Liver (tissue), 9 donors: Measurements from ENCODE around the gene SUCLG2. TPM values are rescaled to one million over a fixed set of nuclear protein-coding genes. Genes with fewer than 3 reads are reported as not detected.
A peak's percentile ranks its signal among the peaks of the same experiment; 100 is the strongest.

Source experiments
- DNase-seq: peaks from one replicate; pipeline ENCODE4 v3.0.0-alpha.2; 2017; ENCODE audit warnings: low spot score
- H3K27ac ChIP-seq, 2 donors: one replicate each; pipeline ENCODE4 v1.7.0; 2013; ENCODE audit warnings: inconsistent platforms in 2 of 2, low read length in 2 of 2, control low read depth in 1 of 2, low read depth in 1 of 2, mild to moderate bottlenecking in 1 of 2
- H3K27me3 ChIP-seq, 4 donors: one replicate each; pipeline versions ENCODE4 v1.6.1 to v1.7.0; 2013; ENCODE audit warnings: low read length in 3 of 4, inconsistent platforms in 1 of 4, mild to moderate bottlenecking in 1 of 4, moderate library complexity in 1 of 4; ENCODE audit not compliant: control insufficient read depth in 4 of 4, insufficient read depth in 4 of 4
- H3K36me3 ChIP-seq, 4 donors: one replicate each; pipeline versions ENCODE4 v1.6.1 to v1.7.0; 2013; ENCODE audit warnings: low read length in 3 of 4, mild to moderate bottlenecking in 3 of 4, low read depth in 1 of 4, moderate library complexity in 1 of 4; ENCODE audit not compliant: control insufficient read depth in 4 of 4, insufficient read depth in 3 of 4
- H3K4me1 ChIP-seq, 4 donors: one replicate each; pipeline versions ENCODE4 v1.6.1 to v1.7.0; 2013; ENCODE audit warnings: low read length in 3 of 4, mild to moderate bottlenecking in 3 of 4, moderate library complexity in 1 of 4; ENCODE audit not compliant: control insufficient read depth in 4 of 4, insufficient read depth in 4 of 4
- H3K4me3 ChIP-seq, 3 donors: one replicate each; pipeline versions ENCODE4 v1.6.1 to v1.7.0; 2013; ENCODE audit warnings: low read length in 3 of 3, control low read depth in 1 of 3, low read depth in 1 of 3, mild to moderate bottlenecking in 1 of 3
- H3K9ac ChIP-seq, 2 donors: one replicate each; pipeline ENCODE4 v1.7.0; 2013; ENCODE audit warnings: low read length in 2 of 2, mild to moderate bottlenecking in 2 of 2, moderate library complexity in 2 of 2, control low read depth in 1 of 2, low read depth in 1 of 2
- H3K9me3 ChIP-seq, 4 donors: one replicate each; pipeline versions ENCODE4 v1.6.1 to v1.7.0; 2013; ENCODE audit warnings: low read length in 3 of 4; ENCODE audit not compliant: control insufficient read depth in 4 of 4
- EGR1 ChIP-seq, 2 donors: IDR thresholded peaks; 2 replicates each; pipeline ENCODE4 v1.6.1; 2016 to 2018; ENCODE audit warnings: antibody characterized with exemption in 2 of 2, low read depth in 2 of 2
- FOXA1 ChIP-seq: IDR thresholded peaks from 2 replicates; pipeline ENCODE4 v1.6.1; 2016; ENCODE audit warnings: antibody characterized with exemption
- FOXA2 ChIP-seq: IDR thresholded peaks from 2 replicates; pipeline ENCODE4 v1.6.1; 2016; ENCODE audit warnings: antibody characterized with exemption
- GABPA ChIP-seq, 2 donors: IDR thresholded peaks in 1 of 2; conservative IDR thresholded peaks in 1 of 2; 2 replicates each; pipeline ENCODE4 v1.6.1; 2016; ENCODE audit warnings: antibody characterized with exemption in 2 of 2, mild to moderate bottlenecking in 1 of 2, moderate library complexity in 1 of 2
- HNF4A ChIP-seq, 2 donors: conservative IDR thresholded peaks; 2 replicates each; pipeline ENCODE4 v1.6.1; 2016; ENCODE audit warnings: antibody characterized with exemption in 2 of 2, mild to moderate bottlenecking in 2 of 2
- HNF4G ChIP-seq: IDR thresholded peaks from 2 replicates; pipeline ENCODE4 v1.6.1; 2016; ENCODE audit warnings: antibody characterized with exemption
- NR2F2 ChIP-seq: IDR thresholded peaks from 2 replicates; pipeline ENCODE4 v1.6.1; 2016; ENCODE audit warnings: antibody characterized with exemption
- RAD21 ChIP-seq, 2 donors: IDR thresholded peaks; 2 replicates each; pipeline ENCODE4 v1.6.1; 2016; ENCODE audit warnings: antibody characterized with exemption in 2 of 2, mild to moderate bottlenecking in 2 of 2
- RXRA ChIP-seq, 2 donors: IDR thresholded peaks; 2 replicates each; pipeline ENCODE4 v1.6.1; 2017 to 2018; ENCODE audit warnings: antibody characterized with exemption in 2 of 2, mild to moderate bottlenecking in 1 of 2
- SP1 ChIP-seq: IDR thresholded peaks from 2 replicates; pipeline ENCODE4 v1.6.1; 2018; ENCODE audit warnings: antibody characterized with exemption, mild to moderate bottlenecking
- TAF1 ChIP-seq: conservative IDR thresholded peaks from 2 replicates; pipeline ENCODE4 v1.6.1; 2016; ENCODE audit warnings: antibody characterized with exemption, mild to moderate bottlenecking
- YY1 ChIP-seq: IDR thresholded peaks from 2 replicates; pipeline ENCODE4 v1.6.1; 2016; ENCODE audit warnings: antibody characterized with exemption, mild to moderate bottlenecking
- WGBS: extraction: QIAGEN DNeasy Blood & Tissue Kit; methylation state at CpG from one replicate; pipeline ENCODE4 v1.1.7; 2013; 5-methylcytosine and 5-hydroxymethylcytosine counted together
- polyA plus RNA-seq, 2 donors: library from polyadenylated mRNA; stranded (reverse) in 1 of 2; unstranded in 1 of 2; fragments of 200-250 nt in 1 of 2; fragments of >200 nt in 1 of 2; fragmentation: Nextera tagmentation in 1 of 2; extraction: Ambion mirVana in 1 of 2; gene quantifications; one replicate each; pipeline versions ENCODE4 v1.2.1 to v1.2.3, GENCODE V29; 2013 to 2015
- total RNA-seq, 2 donors: library from RNA; depleted of rRNA; stranded (reverse); fragments of >200 nt; gene quantifications; one replicate each; pipeline ENCODE4 v1.2.3, GENCODE V29; 2014
- TF ChIP-seq, protein P1 (sequence below): IDR thresholded peaks from 2 replicates; pipeline ENCODE4 v1.6.1; 2016; ENCODE audit warnings: antibody characterized with exemption
- TF ChIP-seq, protein P2 (sequence below): IDR thresholded peaks from 2 replicates; pipeline ENCODE4 v1.6.1; 2016; ENCODE audit warnings: antibody characterized with exemption
- TF ChIP-seq, protein P3 (sequence below): IDR thresholded peaks from 2 replicates; pipeline ENCODE4 v1.6.1; 2016; ENCODE audit warnings: antibody characterized with exemption
- donor health status: healthy.
- donor health status: healthy.
- donor health status: healthy.
- donor health status: healthy.
- donor health status: healthy.

Gene SUCLG2
- total and polyA plus RNA-seq, 4 donors, result 45.3 to 114 (median 92.8) TPM

DNA sequence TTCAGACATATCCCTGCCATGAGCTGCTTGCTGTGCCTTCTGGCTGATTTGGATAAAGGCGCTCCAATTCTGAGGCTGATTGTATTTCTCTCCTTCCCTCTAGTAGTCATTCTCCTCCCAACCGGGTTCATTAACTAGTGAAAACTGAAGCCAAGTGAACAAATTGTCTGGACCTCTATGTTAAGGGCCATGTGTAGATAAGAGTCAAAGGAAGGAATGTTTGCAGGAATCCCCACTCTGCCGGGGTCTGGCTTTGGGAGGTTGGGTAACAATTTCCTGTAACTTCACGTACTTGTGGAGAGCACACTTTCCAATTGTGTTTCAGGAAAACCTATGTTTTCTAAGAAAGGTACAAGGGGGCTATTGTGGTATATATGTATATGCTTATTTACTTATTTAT lies 38.2 kb upstream of the SUCLG2 start:
- DNase-seq, result no peak
- no peaks in the 10 kb centered on the region for H3K9me3 ChIP-seq
- no peak overlapping the region for H3K27ac ChIP-seq
- H3K27me3 ChIP-seq, result no peaks in the 10 kb centered on the region
- H3K9ac ChIP-seq, result no peak overlapping the region
- WGBS, result 73% methylated on average over 4 of the region's 4 CpGs
- no peak overlapping the region for H3K4me3 ChIP-seq
- TF ChIP-seq NR2F2, result peak; percentile 69
- TF ChIP-seq FOXA2, result no peak
- peaks cover 0 to 3% (median 0%) of the 10 kb centered on the region in 4 donors for H3K36me3 ChIP-seq
- no peaks in the 10 kb centered on the region for H3K4me1 ChIP-seq

DNA sequence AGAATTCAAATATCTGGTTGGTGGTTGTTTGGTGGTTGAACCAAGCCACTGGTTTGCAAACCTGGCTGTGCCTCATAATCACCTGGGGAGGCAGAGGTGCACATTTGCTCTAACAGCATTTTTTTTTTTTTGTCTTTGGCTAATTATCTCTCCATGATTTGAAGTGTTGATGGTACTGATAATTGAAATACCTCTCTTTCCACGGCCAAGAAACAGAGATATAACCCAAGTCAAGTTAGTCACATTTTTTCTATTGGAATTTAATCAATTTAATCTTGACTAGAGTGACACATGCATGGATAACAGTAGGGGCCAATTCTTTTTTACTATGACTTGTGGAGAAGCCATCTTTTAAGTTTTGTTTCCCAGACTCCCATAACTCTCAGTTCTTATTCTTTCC lies 37.5 kb upstream of the SUCLG2 start:
- Histone ChIP-seq H3K27me3 (no peaks in the 10 kb centered on the region), H3K36me3 (peaks cover 0 to 3% (median 0%) of the 10 kb centered on the region in 4 donors), H3K9ac (no peak overlapping the region), H3K27ac (no peak overlapping the region), H3K4me1 (no peaks in the 10 kb centered on the region), H3K9me3 (no peaks in the 10 kb centered on the region), H3K4me3 (no peak overlapping the region)
- DNase-seq, result no peak
- no peak for TF ChIP-seq NR2F2
- TF ChIP-seq RAD21 (IDR thresholded peaks at IDR 0.05), result no peak
- no peak for TF ChIP-seq TAF1
- no peak for TF ChIP-seq GABPA (IDR thresholded peaks at IDR 0.05 in 1 of 2, conservative IDR thresholded peaks at IDR 0.05 in 1 of 2)
- TF ChIP-seq, protein P1, sequence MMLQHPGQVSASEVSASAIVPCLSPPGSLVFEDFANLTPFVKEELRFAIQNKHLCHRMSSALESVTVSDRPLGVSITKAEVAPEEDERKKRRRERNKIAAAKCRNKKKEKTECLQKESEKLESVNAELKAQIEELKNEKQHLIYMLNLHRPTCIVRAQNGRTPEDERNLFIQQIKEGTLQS, result no peak
- TF ChIP-seq, protein P2, sequence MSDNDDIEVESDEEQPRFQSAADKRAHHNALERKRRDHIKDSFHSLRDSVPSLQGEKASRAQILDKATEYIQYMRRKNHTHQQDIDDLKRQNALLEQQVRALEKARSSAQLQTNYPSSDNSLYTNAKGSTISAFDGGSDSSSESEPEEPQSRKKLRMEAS, result no peak
- no peak for TF ChIP-seq HNF4A (conservative IDR thresholded peaks at IDR 0.05)
- no peak for TF ChIP-seq YY1
- TF ChIP-seq HNF4G, result no peak
- no peak for TF ChIP-seq FOXA2
- no peak for TF ChIP-seq EGR1 (IDR thresholded peaks at IDR 0.05; ENCODE audit: low read depth in 2 of 2)
- TF ChIP-seq FOXA1, result no peak
- TF ChIP-seq RXRA (IDR thresholded peaks at IDR 0.05), result no peak
- TF ChIP-seq, protein P3, sequence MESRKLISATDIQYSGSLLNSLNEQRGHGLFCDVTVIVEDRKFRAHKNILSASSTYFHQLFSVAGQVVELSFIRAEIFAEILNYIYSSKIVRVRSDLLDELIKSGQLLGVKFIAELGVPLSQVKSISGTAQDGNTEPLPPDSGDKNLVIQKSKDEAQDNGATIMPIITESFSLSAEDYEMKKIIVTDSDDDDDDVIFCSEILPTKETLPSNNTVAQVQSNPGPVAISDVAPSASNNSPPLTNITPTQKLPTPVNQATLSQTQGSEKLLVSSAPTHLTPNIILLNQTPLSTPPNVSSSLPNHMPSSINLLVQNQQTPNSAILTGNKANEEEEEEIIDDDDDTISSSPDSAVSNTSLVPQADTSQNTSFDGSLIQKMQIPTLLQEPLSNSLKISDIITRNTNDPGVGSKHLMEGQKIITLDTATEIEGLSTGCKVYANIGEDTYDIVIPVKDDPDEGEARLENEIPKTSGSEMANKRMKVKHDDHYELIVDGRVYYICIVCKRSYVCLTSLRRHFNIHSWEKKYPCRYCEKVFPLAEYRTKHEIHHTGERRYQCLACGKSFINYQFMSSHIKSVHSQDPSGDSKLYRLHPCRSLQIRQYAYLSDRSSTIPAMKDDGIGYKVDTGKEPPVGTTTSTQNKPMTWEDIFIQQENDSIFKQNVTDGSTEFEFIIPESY, result no peak
- TF ChIP-seq SP1, result no peak
- WGBS, result 89% methylated on average over 1 of the region's 1 CpG

DNA sequence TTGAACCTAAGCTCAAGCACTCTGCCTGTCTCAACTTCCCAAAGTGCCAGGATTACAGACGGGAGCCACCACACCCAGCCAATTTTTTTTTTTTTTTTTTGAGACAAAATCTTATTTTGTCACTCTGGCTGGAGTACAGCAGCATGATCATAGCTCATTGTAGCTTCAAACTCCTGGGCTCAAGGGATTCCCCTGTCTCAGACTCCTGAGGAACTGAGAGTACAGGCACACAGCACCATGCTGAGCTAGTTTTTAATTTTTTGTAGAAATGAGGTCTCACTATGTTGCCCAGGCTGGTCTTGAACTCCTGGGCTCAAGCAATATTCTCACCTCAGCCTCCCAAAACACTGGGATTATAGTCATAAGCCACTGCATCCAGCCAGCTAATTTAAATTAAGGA lies 36.8 kb upstream of the SUCLG2 start:
- TF ChIP-seq NR2F2, result no peak
- TF ChIP-seq YY1, result no peak
- TF ChIP-seq RXRA (IDR thresholded peaks at IDR 0.05), result no peak
- TF ChIP-seq FOXA1, result no peak
- TF ChIP-seq GABPA (IDR thresholded peaks at IDR 0.05 in 1 of 2, conservative IDR thresholded peaks at IDR 0.05 in 1 of 2), result no peak
- TF ChIP-seq SP1, result no peak
- H3K9me3 ChIP-seq, result no peaks in the 10 kb centered on the region
- DNase-seq, result no peak
- no peak overlapping the region for H3K9ac ChIP-seq
- no peak overlapping the region for H3K4me3 ChIP-seq
- WGBS, result 97% methylated on average over 1 of the region's 1 CpG
- no peaks in the 10 kb centered on the region for H3K4me1 ChIP-seq
- no peak overlapping the region for H3K27ac ChIP-seq
- H3K36me3 ChIP-seq, result peaks cover 0 to 3% (median 0%) of the 10 kb centered on the region in 4 donors
- H3K27me3 ChIP-seq, result no peaks in the 10 kb centered on the region
